HepG2 (cell line): Measurements from ENCODE around the gene LRIG3. TPM values are rescaled to one million over a fixed set of nuclear protein-coding genes. Genes with fewer than 3 reads are reported as not detected.

ENCODE experiments used
- ATAC-seq: fragments of 200-7000 bp; cut with Tn5 transposase; 3 replicates; pipeline ENCODE4 v1.9.1; 2020; ENCODE audit warnings: mild to moderate bottlenecking, moderate library complexity
- BruUV-seq: library from RNA; stranded (reverse); fragments of 400-500 nt; replicated peaks from 2 replicates; lab custom pipeline; 2021; lab: Mats Ljungman, UMichigan
- CTCF ChIA-PET: fragments of 300-600 bp; formaldehyde crosslinking; extraction: SDS; loops from one replicate; lab custom pipeline; 2021; ENCODE audit warnings: low total read pairs, inconsistent platforms, low intra/inter-chr PET ratio; lab: Yijun Ruan, JAX
- POLR2A ChIA-PET: fragments of 350-600 bp; sonication (Branson Sonifier 250); formaldehyde crosslinking; loops from one replicate; lab custom pipeline; 2020; ENCODE audit warnings: antibody characterized with exemption, inconsistent platforms; lab: Yijun Ruan, JAX
- DNase-seq: peaks from one replicate; pipeline ENCODE4 v3.0.0-alpha.2; 2015; ENCODE audit warnings: low spot score
- FAIRE-seq: peaks from 3 replicates; lab custom pipeline; 2011; peaks lifted over from hg19 to GRCh38; lab: Jason Lieb, UNC
- H2AFZ ChIP-seq: one replicate; pipeline ENCODE4 v1.6.1; 2011; ENCODE audit warnings: low read length, inconsistent platforms
- H3K27ac ChIP-seq: fragments of 300-600 bp; 3 replicates; pipeline ENCODE4 v1.8.0; 2011; ENCODE audit warnings: mixed run types, mild to moderate bottlenecking, mixed read lengths, low read length, inconsistent platforms; ENCODE audit not compliant: insufficient read depth; ENCODE audit errors: extremely low read length
- H3K27me3 ChIP-seq, 2 experiments: fragments of 200-600 bp in 1 of 2; 2 replicates in 1 of 2; 3 replicates in 1 of 2; pipeline versions ENCODE4 v1.6.0 to v1.8.0; 2011; ENCODE audit warnings: low read length in 2 of 2, mild to moderate bottlenecking in 2 of 2, moderate library complexity in 2 of 2, inconsistent platforms in 1 of 2; ENCODE audit not compliant: insufficient read depth in 2 of 2, control insufficient read depth in 1 of 2
- H3K36me3 ChIP-seq, 2 experiments: fragments of 200-600 bp in 1 of 2; replicated peaks in 1 of 2; 2 replicates in 1 of 2; 3 replicates in 1 of 2; pipeline versions ENCODE4 v1.5.1 to v1.8.0; 2011; ENCODE audit warnings: low read length in 2 of 2, inconsistent platforms in 1 of 2; ENCODE audit not compliant: insufficient read depth in 2 of 2, control insufficient read depth in 1 of 2
- H3K4me1 ChIP-seq: 2 replicates; pipeline ENCODE4 v1.5.1; 2012; ENCODE audit warnings: low read length, inconsistent platforms; ENCODE audit not compliant: insufficient read depth
- H3K4me2 ChIP-seq: 2 replicates; pipeline ENCODE4 v1.6.0; 2011; ENCODE audit warnings: low read depth, low read length, inconsistent platforms
- H3K4me3 ChIP-seq, 3 experiments: fragments of 200-600 bp in 1 of 3; sonication (generic), shearing (Covaris generic) in 1 of 3; replicated peaks in 1 of 3; 2 replicates each; pipeline ENCODE4 v1.5.1; 2011 to 2016; ENCODE audit warnings: low read length in 3 of 3, inconsistent platforms in 2 of 3, low read depth in 2 of 3, mild to moderate bottlenecking in 2 of 3, control low read depth in 1 of 3, mixed read lengths in 1 of 3; ENCODE audit not compliant: insufficient read depth in 1 of 3
- H3K79me2 ChIP-seq: one replicate; pipeline ENCODE4 v1.6.1; 2011; ENCODE audit warnings: low read length, inconsistent platforms; ENCODE audit not compliant: insufficient read depth
- H3K9ac ChIP-seq: 2 replicates; pipeline ENCODE4 v1.6.0; 2011; ENCODE audit warnings: mild to moderate bottlenecking, low read depth, low read length, inconsistent platforms; ENCODE audit not compliant: insufficient read depth
- H3K9me3 ChIP-seq: 2 replicates; pipeline ENCODE4 v1.5.1; 2012; ENCODE audit warnings: mild to moderate bottlenecking, low read length
- H4K20me1 ChIP-seq: 2 replicates; pipeline ENCODE4 v1.6.0; 2011; ENCODE audit warnings: inconsistent platforms, mild to moderate bottlenecking, low read length, moderate library complexity; ENCODE audit not compliant: insufficient read depth
- CENPBD1 ChIP-seq: sonication (generic); formaldehyde crosslinking; IDR thresholded peaks from 2 replicates; pipeline ENCODE4 v1.8.0; 2022; ENCODE audit warnings: missing genetic modification reagents, low read depth, mild to moderate bottlenecking, borderline replicate concordance
- FOXA3 ChIP-seq: IDR thresholded peaks from 2 replicates; pipeline ENCODE4 v1.6.1; 2016; ENCODE audit warnings: missing genetic modification reagents, missing compliant biosample characterization
- RARG ChIP-seq: sonication (generic); formaldehyde crosslinking; IDR thresholded peaks from 2 replicates; pipeline ENCODE4 v1.4.0; 2020; ENCODE audit warnings: low read depth, mild to moderate bottlenecking, missing genetic modification reagents
- SKIL ChIP-seq: sonication (generic); formaldehyde crosslinking; IDR thresholded peaks from 2 replicates; pipeline ENCODE4 v1.8.0; 2022; ENCODE audit warnings: missing genetic modification reagents, mild to moderate bottlenecking, moderate library complexity, borderline replicate concordance
- STAT5B ChIP-seq: sonication (generic); formaldehyde crosslinking; IDR thresholded peaks from 2 replicates; pipeline ENCODE4 v1.4.0; 2020; ENCODE audit warnings: missing genetic modification reagents
- ZNF281 ChIP-seq: sonication (generic); formaldehyde crosslinking; IDR thresholded peaks from 2 replicates; pipeline ENCODE4 v1.4.0; 2020; ENCODE audit warnings: missing genetic modification reagents, borderline replicate concordance
- ZNF710 ChIP-seq: sonication (generic); formaldehyde crosslinking; IDR thresholded peaks from 2 replicates; pipeline ENCODE4 v1.5.0; 2020; ENCODE audit warnings: mild to moderate bottlenecking, missing genetic modification reagents, borderline replicate concordance
- WGBS: methylation state at CpG from one replicate; pipeline ENCODE4 v1.1.6; 2017; ENCODE audit warnings: low lambda C conversion rate; 5-methylcytosine and 5-hydroxymethylcytosine counted together
- in situ Hi-C: cut with HindIII; loops from 2 replicates; pipeline ENCODE4 v1.10.0; 2017; ENCODE audit warnings: low pct_unique_long_range_greater_than_20kb; ENCODE audit not compliant: extremely low pct_ligation_motif_present
- intact Hi-C: fragments of 100-400 bp; cut with micrococcal nuclease; formaldehyde crosslinking; loops from one replicate; pipeline ENCODE4 v1.10.0; 2022; ENCODE audit not compliant: unreplicated experiment
- polyA plus RNA-seq, 8 experiments: library from polyadenylated mRNA; depleted of rRNA in 3 of 8; stranded (reverse) in 7 of 8; unstranded in 1 of 8; fragments of >200 nt; fragmentation: Illumina TruSeq in 4 of 8; extraction: Trizol in 4 of 8; gene quantifications; 2 replicates each; pipeline versions ENCODE4 v1.2.1 to v1.2.3, GENCODE V29; 2011 to 2016; ENCODE audit warnings: low read depth in 4 of 8, missing spikeins in 1 of 8, mixed read lengths in 1 of 8; ENCODE audit not compliant: insufficient read depth in 1 of 8
- total RNA-seq, 5 experiments: library from RNA; depleted of rRNA; stranded (reverse); fragments of >200 nt; fragmentation: Illumina TruSeq; extraction: Trizol; gene quantifications; 2 replicates each; pipeline ENCODE4 v1.2.3, GENCODE V29; 2016; ENCODE audit warnings: low read depth in 1 of 5

Gene LRIG3
- total and polyA plus RNA-seq, 2 of the 13 experiments (the other 11 are each of a cell fraction or from before 2014, with no cell fraction given) = 7.7 to 17.4 TPM

GRCh38 chr12:58917699-58918468 lies 2.4 kb downstream of the LRIG3 start:
- ATAC-seq = no peak
- CTCF ChIA-PET = no interaction called here
- 38% methylated on average over 5 of the region's 5 CpGs for WGBS
- Histone ChIP-seq H3K4me3 (peak overlapping the region; percentile 27 to 92 (median 80); a peak in 5 of 6 replicates), H2AFZ (no peak overlapping the region), H4K20me1 (no peaks in the 10 kb centered on the region), H3K9me3 (no peaks in the 10 kb centered on the region), H3K27ac (no peak overlapping the region), H3K36me3 (no peaks in the 10 kb centered on the region), H3K9ac (no peak overlapping the region; the same call in 1 of the 2 replicates), H3K27me3 (no peaks in the 10 kb centered on the region), H3K79me2 (peaks cover 50% of the 10 kb centered on the region), H3K4me1 (peaks cover 63% of the 10 kb centered on the region), H3K4me2 (peak overlapping the region; percentile 96)
- no TSS peak for BruUV-seq
- POLR2A ChIA-PET = no interaction called here
- DNase-seq = no peak
- FAIRE-seq = no peak
- intact Hi-C loops = loop anchor here (5.0 kb wide), 1 partner anchor 36 kb away; no protein-coding TSS in a partner anchor
- in situ Hi-C loops = no loop called here
- TF ChIP-seq STAT5B (CRISPR knock-in tag) (no peak), ZNF281 (CRISPR knock-in tag) (no peak), ZNF710 (CRISPR knock-in tag) (no peak), CENPBD1 (CRISPR knock-in tag) (no peak), FOXA3 (CRISPR knock-in tag) (no peak), RARG (CRISPR knock-in tag) (no peak), SKIL (CRISPR knock-in tag) (no peak)
